ENCODE measurements around the gene PLOD1.

GRCh38 chr1:11964656-11965055, 30.1 kb downstream of the PLOD1 start:
- no peak for TF ChIP-seq LEF1 (IDR thresholded peaks at IDR 0.05; ENCODE audit: borderline replicate concordance)
- no peak for TF ChIP-seq ARNT (IDR thresholded peaks at IDR 0.05)
- no peak for TF ChIP-seq TARDBP (IDR thresholded peaks at IDR 0.05)
- no peak for TF ChIP-seq FOXK2 (IDR thresholded peaks at IDR 0.05)
- no peak for TF ChIP-seq FOXM1 (IDR thresholded peaks at IDR 0.05; ENCODE audit: borderline replicate concordance)
- no peak for TF ChIP-seq FOXA1 (IDR thresholded peaks at IDR 0.05)
- TF ChIP-seq NFRKB (IDR thresholded peaks at IDR 0.05), result no peak
- no peak for TF ChIP-seq SP1 (IDR thresholded peaks at IDR 0.05)
- no peak for TF ChIP-seq BHLHE40 (IDR thresholded peaks at IDR 0.05; ENCODE audit: borderline replicate concordance)
- no peak for TF ChIP-seq L3MBTL2 (conservative IDR thresholded peaks at IDR 0.05)
- no peak for TF ChIP-seq SUZ12 (IDR thresholded peaks at IDR 0.05)
- no peak for TF ChIP-seq ZNF384 (IDR thresholded peaks at IDR 0.05)
- TF ChIP-seq CTBP1 (IDR thresholded peaks at IDR 0.05; ENCODE audit: borderline replicate concordance), result no peak
